Bone marrow (tissue), 2 donors: ENCODE measurements around the gene SCARF2.
A peak's percentile ranks its signal among the peaks of the same experiment; 100 is the strongest.
"Not testable (repeated sequence)": the region's sequence is repeated elsewhere in the genome, so short reads cannot be mapped to it uniquely, and the experiment has no call there.

Source experiments
- DNase-seq, 2 donors: peaks; one replicate each; lab custom pipeline; 2025; lab: John Stamatoyannopoulos, UW

Gene SCARF2

GRCh38 chr22:20409385-20409784, 28.2 kb downstream of the SCARF2 start:
- DNase-seq = not testable (repeated sequence)

GRCh38 chr22:20408891-20409290, 28.7 kb downstream of the SCARF2 start:
- DNase-seq = no peak

DNA sequence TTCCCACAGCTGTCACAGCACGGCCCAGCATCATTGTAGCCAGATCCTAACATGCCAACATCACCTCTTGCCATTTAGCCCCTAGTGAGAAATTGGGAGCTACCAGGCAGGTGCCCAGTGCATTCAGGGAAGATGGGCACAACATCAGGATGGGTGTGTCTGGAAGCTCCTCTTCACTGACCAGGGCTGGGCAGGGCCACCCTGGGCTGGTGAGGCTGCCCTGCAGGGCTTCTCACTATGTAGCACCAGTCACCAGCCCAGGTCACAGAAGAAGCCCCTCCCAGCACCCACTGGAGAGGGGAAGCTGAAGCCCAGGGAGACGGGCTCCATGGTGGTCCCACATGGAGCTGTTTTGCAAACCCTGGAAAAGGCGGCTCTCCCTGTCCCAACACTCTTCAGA, 29.8 kb downstream of the SCARF2 start:
- DNase-seq = no peak

DNA sequence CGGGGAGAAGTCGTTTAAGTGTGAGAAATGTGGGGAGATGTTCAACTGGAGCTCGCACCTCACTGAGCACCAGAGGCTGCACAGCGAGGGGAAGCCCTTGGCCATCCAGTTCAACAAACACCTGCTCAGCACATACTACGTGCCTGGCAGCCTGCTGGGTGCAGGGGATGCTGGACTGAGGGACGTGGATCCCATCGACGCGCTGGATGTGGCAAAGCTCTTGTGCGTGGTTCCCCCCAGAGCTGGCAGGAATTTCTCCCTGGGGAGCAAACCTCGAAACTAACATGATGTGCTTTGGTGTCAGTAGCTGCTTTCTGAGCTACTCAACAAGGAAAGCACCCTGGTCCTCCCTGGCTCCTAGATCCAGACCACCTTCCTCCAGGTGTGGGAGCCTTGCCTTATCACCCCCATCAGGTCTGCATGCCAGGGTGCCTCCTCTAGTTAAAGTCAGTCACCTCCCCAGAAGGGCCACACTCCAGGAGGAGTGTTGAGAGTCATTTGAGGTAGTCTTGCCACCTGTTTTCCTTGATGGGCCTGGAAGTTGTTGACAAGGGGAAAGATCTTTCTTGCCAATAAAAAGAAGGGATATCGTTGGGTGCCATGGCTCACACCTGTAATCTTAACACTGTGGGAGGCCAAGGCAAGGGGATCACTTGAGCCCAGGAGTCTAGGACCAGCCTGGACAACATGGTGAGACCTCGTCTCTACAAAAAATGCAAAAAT, 30.8 kb downstream of the SCARF2 start:
- DNase-seq = no peak

DNA sequence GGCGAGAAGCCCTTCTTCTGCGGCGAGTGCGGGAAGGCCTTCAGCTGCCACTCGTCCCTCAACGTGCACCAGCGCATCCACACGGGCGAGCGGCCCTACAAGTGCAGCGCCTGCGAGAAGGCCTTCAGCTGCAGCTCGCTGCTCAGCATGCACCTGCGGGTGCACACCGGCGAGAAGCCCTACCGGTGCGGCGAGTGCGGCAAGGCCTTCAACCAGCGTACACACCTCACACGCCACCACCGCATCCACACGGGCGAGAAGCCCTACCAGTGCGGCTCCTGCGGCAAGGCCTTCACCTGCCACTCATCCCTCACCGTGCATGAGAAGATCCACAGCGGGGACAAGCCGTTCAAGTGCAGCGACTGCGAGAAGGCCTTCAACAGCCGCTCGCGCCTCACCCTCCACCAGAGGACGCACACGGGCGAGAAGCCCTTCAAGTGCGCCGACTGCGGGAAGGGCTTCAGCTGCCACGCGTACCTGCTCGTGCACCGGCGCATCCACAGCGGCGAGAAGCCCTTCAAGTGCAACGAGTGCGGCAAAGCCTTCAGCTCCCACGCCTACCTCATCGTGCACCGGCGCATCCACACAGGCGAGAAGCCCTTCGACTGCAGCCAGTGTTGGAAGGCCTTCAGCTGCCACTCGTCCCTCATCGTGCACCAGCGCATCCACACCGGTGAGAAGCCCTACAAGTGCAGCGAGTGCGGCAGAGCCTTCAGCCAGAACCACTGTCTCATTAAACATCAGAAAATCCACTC, 31.5 kb downstream of the SCARF2 start:
- no peak for DNase-seq

GRCh38 chr22:20405291-20405930, 32.2 kb downstream of the SCARF2 start:
- DNase-seq = no peak

DNA sequence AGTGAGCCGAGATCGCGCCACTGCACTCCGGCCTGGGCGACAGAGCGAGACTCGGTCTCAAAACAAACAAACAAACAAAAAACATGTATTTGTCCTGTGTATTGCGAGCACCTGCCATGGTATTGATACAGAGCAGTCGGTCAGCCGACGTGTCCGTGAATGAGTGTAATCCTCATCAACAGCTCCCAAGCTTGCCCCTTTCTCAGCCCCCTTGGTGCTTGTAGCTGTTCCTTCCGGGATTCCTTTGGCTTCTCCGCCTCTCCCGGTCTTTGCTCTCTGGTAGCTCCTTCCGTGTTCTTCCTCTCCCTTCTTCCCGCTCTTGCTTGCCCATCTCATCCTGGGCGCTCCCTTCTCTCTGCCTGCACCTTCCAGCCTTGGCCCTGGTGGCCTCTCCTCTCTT, 32.7 kb downstream of the SCARF2 start:
- no peak for DNase-seq

DNA sequence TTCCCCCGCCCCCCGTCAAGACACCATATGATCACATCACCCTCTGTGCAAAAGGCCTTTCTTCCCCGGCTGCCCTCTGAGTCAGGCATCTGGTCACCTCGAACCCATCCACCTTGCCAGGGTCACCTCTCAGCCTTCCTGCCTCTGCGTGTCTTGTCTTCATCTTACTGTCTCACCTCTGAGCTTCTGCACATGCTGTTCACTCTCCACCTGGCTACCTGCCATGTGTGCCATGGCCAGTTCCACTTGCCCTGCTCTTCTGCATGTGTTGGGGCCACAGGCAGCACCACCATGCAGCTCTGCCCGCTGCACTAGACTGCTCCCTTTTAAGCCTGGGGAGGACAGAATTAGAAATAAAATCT, 33.9 kb downstream of the SCARF2 start:
- DNase-seq = no peak

- no peak for DNase-seq
Observed at GRCh38 chr22:20402960-20403778, 34.5 kb downstream of the SCARF2 start.

DNA sequence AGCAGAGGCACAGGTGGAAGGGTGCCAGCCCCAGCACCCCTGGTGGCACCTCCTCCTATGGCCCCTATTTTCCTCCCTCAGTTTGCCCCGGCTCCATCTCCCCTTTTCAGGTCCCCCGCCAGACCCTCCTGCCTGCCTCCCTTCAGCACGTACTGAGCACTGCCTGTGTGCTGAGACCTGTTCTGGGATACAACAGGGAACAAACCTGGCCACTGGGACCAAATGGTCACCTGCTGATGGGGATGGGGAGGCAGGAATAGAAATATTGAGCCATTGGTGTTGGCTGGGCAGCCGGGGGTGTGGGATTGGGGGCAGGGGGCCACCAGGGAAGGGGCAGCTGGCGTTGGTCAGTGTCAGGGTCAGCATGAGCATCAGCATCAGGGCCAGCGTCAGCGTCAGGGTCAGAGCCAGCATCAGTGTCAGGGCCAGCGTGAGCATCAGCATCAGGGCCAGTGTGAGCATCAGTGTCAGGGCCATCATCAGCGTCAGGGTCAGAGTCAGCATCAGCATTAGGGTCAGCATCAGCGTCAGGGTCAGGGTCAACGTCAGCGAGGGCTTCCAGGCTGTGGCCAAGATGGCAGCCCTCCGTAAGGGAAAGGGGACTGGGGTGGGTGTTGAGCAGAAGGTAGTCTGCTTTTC, 36.1 kb downstream of the SCARF2 start:
- no peak for DNase-seq

GRCh38 chr22:20400606-20401375, 36.8 kb downstream of the SCARF2 start:
- no peak for DNase-seq

DNA sequence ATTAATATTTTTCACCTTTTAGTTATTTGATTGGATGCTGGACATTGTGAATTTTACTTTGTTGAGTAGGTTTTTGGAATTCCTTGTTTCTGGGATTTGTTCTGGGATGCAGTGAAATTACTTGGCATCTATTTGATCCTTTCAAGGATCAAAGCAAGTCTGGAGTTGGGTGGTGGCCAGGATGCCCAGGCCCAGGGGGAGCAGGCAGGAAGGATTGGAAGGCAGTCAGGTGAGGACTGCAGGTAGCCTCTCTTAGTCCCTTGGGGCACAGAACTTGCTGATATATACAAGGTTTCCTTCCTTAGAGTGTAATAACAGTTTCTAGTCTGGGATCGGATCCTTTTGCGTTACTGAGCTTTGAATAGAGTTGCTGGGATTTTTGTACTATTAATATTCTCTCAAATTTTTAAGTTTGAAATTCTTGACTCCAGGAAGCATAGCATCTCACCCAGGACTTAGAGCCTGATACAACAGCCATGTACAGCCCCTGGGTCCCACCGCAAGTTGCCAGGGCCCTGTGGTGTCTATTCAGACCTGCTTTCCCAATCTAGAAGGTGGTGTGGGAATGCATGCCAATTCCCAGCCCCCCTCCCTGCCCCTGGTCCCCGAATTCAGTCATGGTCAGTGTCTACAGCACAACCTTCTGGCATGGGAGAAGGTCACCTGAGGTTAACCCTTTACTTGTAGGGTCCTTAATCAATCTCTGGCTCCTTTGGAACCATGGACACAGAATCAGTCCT, 37.6 kb downstream of the SCARF2 start:
- DNase-seq = no peak

GRCh38 chr22:20398420-20398819, 39.2 kb downstream of the SCARF2 start:
- no peak for DNase-seq

- no peak for DNase-seq
Observed at GRCh38 chr22:20397498-20397897, 40.1 kb downstream of the SCARF2 start.

- DNase-seq = no peak
Observed at GRCh38 chr22:20396639-20397038, 41.0 kb downstream of the SCARF2 start.

GRCh38 chr22:20395907-20396287, 41.7 kb downstream of the SCARF2 start:
- DNase-seq = no peak

DNA sequence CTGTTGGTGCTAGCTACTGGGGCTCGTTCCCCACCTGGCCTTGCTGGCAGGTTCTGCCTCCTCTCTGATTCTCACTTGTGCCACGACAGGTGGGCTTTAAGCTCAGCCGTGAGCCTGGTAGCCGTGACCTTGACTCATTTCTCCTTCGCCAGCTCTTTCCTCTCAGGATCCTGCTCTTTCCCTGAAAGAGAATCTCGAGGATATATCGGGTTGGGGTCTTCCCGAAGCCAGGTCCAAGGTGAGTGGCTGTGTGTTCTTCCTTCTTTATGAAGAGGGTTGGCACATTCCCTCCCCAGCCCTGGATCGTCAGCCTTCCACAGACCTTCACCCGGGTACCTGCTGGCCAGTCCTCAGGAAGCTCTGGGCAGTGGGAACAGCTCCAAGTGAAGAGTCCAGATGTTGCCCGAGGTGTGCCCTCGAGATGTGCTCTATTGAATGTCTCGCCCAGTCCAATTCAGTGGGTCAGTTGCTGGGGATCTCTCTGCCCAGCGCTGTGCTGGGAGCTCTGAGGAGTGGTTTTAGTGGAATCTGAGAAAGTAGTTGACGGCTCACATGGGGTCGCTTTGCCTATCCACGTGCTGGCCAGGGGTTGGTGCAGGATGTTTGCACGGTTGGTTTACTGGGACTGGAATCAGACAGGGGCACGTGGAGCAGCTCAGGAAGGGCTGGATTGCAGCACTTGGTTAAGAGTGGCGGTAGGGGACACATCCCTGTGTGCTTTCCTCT, 42.3 kb downstream of the SCARF2 start:
- DNase-seq = no peak

- peak; percentile 51 to 84 for DNase-seq
Observed at GRCh38 chr22:20393705-20394476, 43.7 kb downstream of the SCARF2 start, which contains the start of gene ZNF74. ZNF74 (plus strand) TSS chr22:20394151; CDS start chr22:20394629, 478 bp downstream.
